Measurements from ENCODE around the gene IP6K1.

- TF ChIP-seq SUZ12 (IDR thresholded peaks at IDR 0.05), result no peak
- no peak for TF ChIP-seq SP1 (IDR thresholded peaks at IDR 0.05)
- no peak for TF ChIP-seq BHLHE40 (IDR thresholded peaks at IDR 0.05; ENCODE audit: borderline replicate concordance)
- no peak for TF ChIP-seq PKNOX1 (IDR thresholded peaks at IDR 0.05)
- no peak for TF ChIP-seq L3MBTL2 (conservative IDR thresholded peaks at IDR 0.05)
- TF ChIP-seq FOXA1 (IDR thresholded peaks at IDR 0.05), result no peak
- TF ChIP-seq FOXM1 (IDR thresholded peaks at IDR 0.05; ENCODE audit: borderline replicate concordance), result no peak
- no peak for TF ChIP-seq ELF4 (IDR thresholded peaks at IDR 0.05)
- TF ChIP-seq ZNF384 (IDR thresholded peaks at IDR 0.05), result no peak
- no peak for TF ChIP-seq NFRKB (IDR thresholded peaks at IDR 0.05)
- no peak for TF ChIP-seq FOXK2 (IDR thresholded peaks at IDR 0.05)
- no peak for TF ChIP-seq TARDBP (IDR thresholded peaks at IDR 0.05)
- TF ChIP-seq LEF1 (IDR thresholded peaks at IDR 0.05; ENCODE audit: borderline replicate concordance), result no peak
- TF ChIP-seq ARNT (IDR thresholded peaks at IDR 0.05), result no peak
These were observed 70.7 kb downstream of the IP6K1 start for GRCh38 chr3:49715611-49716121.
